Activated CD8-positive, alpha-beta memory T cell treated with anti-CD3 and anti-CD28 coated beads, Interleukin-2, amount 50 U/mL, for 1 hour (primary cell): ENCODE data around the gene GHRH.

Experiments
- DNase-seq: peaks from one replicate; pipeline ENCODE4 v3.0.0-alpha.2; 2020; ENCODE audit errors: extremely low read depth

Gene GHRH

DNA sequence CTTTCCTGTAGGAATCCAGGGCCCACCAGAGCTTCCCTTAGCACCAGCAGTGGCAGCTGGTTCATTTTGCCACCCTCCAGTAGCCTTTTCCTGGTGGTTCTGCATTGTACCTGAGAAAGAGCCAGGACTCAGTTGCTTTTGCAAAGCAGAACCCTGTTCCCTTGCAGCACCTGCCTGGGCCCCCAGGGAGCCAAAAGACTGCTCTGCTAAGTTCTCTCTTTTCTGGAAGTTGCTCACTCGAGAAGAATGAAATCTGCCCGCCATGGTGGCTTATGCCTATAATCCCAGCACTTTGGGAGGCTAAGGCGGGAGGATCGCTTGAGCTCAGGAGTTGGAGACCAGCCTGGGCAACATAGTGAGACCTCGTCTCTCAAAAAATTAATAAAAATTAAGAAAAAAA is 24.0 kb downstream of the GHRH start:
- DNase-seq = no peak

- DNase-seq = no peak
These were observed 25.2 kb downstream of the GHRH start for GRCh38 chr20:37236462-37236861.

- DNase-seq = no peak
These were observed 26.5 kb downstream of the GHRH start for GRCh38 chr20:37235065-37235464.

GRCh38 chr20:37234254-37234581 is 27.4 kb downstream of the GHRH start:
- DNase-seq = no peak

- DNase-seq = no peak
These were observed 27.9 kb downstream of the GHRH start for GRCh38 chr20:37233548-37234253.

- no peak for DNase-seq
These were observed 29.5 kb downstream of the GHRH start for GRCh38 chr20:37231947-37232630.

GRCh38 chr20:37230200-37230599 is 31.4 kb downstream of the GHRH start:
- DNase-seq = no peak

GRCh38 chr20:37229357-37229756 is 32.3 kb downstream of the GHRH start:
- no peak for DNase-seq

DNA sequence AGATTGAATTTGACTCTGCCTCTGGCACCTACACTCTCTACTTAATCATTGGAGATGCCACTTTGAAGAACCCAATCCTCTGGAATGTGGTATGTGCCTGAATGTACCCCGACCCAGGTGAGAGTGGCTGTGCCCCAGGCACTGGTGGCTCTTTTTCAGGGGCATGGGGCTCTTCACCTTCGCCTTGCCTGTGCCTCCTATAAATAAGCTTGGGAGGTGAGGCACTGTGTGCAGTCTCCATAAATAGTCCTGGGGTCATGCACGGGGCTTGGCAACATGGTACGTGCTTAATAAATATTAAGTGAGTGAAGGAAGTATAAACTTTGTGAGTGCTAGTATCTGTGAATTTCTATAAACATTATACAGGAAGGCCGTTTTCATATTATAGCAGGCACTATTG is 33.0 kb downstream of the GHRH start:
- DNase-seq = no peak

GRCh38 chr20:37228082-37228481 is 33.5 kb downstream of the GHRH start:
- DNase-seq = no peak

DNA sequence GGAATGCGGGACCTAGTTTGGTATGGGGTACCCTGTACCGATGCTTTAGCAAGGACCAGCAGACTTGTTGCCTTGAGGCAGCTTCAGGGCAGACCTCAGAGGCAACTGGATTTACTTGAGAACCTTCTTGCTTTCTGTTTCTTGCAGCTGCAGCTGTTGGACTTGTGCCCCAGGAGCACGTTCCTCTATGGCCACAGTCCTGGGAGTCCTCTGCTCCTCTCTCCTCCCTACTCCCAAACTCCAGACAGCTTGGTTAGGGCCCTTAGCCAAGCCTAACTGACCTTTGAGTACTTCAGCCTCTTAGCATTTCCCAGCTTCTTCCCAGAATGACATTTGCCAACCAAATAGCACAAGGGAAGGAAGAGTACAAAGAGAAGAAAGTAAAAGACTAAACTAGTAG is 34.7 kb downstream of the GHRH start:
- no peak for DNase-seq

- no peak for DNase-seq
These were observed 36.5 kb downstream of the GHRH start for GRCh38 chr20:37225146-37225545.

- DNase-seq = no peak
These were observed 38.6 kb downstream of the GHRH start for GRCh38 chr20:37223053-37223452.

DNA sequence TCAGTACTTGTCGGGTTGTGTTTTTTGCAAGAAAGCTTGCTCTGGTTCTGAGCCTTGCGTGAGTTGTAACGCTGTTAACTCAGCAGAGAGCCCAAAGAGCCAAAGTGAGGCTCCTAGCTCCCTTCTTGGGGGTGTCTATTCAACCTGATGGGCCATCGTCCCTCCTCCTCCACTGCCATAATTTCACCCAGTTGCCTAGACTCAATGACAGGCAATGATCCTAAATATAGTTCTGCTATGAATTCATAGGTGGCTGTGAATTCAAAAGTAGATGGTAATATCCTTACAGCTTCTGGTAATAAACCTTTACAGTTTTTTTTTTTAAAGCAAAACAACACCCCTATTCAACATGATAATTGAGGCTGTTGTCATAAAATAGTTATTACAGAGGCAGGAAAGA is 39.5 kb downstream of the GHRH start:
- no peak for DNase-seq

DNA sequence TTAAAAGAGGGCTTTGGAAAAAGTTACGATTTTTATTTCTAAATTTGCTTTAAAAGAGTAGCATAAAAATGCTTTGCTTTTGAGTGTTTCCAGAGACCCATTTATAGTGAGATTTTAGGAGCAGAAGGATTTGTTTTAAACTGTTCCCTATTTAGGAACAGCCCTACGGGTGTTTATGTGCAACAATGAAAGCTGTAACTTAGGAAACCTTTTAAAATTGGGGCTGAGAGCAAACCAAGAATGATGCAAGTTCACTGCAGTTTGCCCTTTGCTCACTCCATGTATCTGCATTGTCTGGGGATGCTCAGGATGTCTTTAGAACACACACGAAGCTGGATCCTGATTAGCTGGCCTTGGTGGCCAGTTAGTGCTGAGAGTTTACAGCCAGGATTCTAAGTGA is 40.9 kb downstream of the GHRH start:
- DNase-seq = no peak

DNA sequence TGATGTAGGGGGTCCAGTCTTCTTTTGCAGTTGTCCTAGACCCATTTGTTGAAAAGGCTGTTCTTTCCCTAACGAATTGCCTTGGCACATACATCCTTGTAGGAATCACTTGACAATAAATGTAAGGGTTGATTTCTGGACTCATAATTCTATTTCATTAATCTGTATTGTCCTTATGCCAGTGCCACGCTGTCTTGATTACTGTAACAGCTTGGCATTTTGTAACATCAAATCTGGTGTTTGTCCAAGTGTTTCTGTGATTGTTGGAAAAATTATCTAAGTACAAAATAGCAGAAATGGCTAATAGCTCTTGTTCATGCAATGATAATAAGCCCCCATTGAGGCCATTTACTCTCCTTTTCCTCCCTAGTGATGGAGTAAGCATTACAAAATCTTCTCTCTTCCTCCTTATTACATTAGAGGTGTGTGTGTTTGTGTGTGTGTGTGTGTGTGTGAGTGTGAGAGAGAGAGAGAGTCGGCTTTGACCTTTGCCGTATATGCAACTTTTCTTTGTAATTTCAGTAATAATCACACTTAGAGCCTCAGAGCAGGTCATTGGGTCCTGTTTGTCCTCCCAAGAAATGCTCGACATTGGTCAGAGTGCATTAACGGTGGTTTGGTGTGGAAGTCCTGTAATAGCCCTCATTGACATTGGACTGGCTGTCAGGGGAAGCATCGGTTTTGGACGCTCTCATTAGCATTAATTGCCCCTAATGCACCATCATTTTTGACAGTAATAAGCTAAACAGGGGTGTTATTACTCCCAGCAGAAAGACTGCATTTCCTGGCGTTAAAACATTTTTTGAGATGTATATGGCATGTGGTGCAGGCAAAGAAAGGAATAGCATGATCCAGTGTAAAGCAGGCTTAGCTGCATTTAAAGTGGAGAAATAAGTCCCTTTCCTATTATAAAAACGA is 41.6 kb downstream of the GHRH start:
- no peak for DNase-seq

GRCh38 chr20:37218976-37219375 is 42.6 kb downstream of the GHRH start:
- DNase-seq = no peak

GRCh38 chr20:37218441-37218840 is 43.2 kb downstream of the GHRH start:
- no peak for DNase-seq

DNA sequence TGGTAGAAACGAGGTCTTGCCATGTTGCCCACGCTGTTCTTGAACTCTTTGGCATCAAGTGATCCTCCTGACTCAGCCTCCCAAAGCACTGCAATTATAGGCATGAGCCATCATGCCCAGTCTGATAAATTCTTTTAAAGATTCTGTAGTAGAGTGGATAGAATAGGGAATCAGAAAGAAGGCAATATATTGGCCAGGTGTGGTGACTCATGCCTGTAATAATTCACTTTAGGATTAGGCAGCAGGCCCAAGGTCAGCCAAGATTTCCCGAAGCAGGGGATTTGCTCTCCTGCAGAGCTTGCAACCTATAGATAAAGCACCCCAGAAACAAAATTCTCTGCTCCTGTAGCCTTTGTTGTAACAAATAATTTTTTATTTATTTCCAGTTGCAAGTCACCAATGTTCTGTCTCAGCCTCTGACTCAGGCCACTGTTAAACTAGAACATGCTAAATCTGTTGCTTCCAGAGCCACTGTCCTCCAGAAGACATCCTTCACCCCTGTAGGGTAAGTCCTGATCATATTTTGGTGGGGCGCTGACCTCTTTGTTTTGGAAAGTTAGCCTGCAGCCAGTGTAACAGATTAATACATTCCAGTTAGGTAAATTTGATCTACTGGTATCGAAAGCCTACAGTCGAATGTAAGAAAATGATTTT is 51.8 kb downstream of the GHRH start:
- no peak for DNase-seq

GRCh38 chr20:37209193-37209592 is 52.4 kb downstream of the GHRH start:
- DNase-seq = no peak

GRCh38 chr20:37207171-37207570 is 54.4 kb downstream of the GHRH start:
- DNase-seq = no peak

- DNase-seq = no peak
These were observed 55.8 kb downstream of the GHRH start for GRCh38 chr20:37205794-37206193.
